ENCODE results near the gene SLC15A4. TPM values are rescaled to one million over a fixed set of nuclear protein-coding genes. Genes with fewer than 3 reads are reported as not detected.
A peak's percentile ranks its signal among the peaks of the same experiment; 100 is the strongest.

SLC15A4 gene
- total and polyA plus RNA-seq, 7 experiments from 2014 or later: 1.9 to 44.5 (median 11.0) TPM

- H3K9me3 ChIP-seq (ENCODE audit: control insufficient read depth in 2 of 3, low read length in 3 of 3): no peaks in the 10 kb centered on the region
- Mint-ChIP-seq H3K4me1 (peaks cover 0 to 6% (median 0%) of the 10 kb centered on the region in 7 donors), H3K27me3 (peaks cover 0 to 34% (median 10%) of the 10 kb centered on the region in 5 donors), H3K27ac (peak overlapping the region in 1 of 9 donors; percentile 20), H3K4me3 (no peak overlapping the region), H3K9me3 (peaks cover 0 to 8% (median 0%) of the 10 kb centered on the region in 11 donors), H3K36me3 (no peaks in the 10 kb centered on the region)
- ChIA-PET POLR2A (no interaction called here), CTCF (no interaction called here)
- intact Hi-C loops (cut with micrococcal nuclease): no loop called here
- no peak for ATAC-seq
- no peaks in the 10 kb centered on the region for H3K36me3 ChIP-seq (ENCODE audit: control insufficient read depth in 2 of 3, insufficient read depth in 3 of 3, low read length in 3 of 3)
- no peaks in the 10 kb centered on the region for H3K4me1 ChIP-seq (ENCODE audit: control insufficient read depth in 2 of 2, insufficient read depth in 2 of 2, low read length in 2 of 2)
- peaks cover 0 to 4% of the 10 kb centered on the region in 2 donors for H3K27me3 ChIP-seq (ENCODE audit: control insufficient read depth in 2 of 2, insufficient read depth in 2 of 2, low read length in 2 of 2)
- DNase-seq: no peak
- H3K27ac ChIP-seq (ENCODE audit: low read depth, low read length): no peak overlapping the region
- H3K4me3 ChIP-seq (ENCODE audit: low read length): no peak overlapping the region
These were observed 56.8 kb downstream of the SLC15A4 start for GRCh38 chr12:128766738-128767501.

- H3K27me3 ChIP-seq (ENCODE audit: control insufficient read depth in 2 of 2, insufficient read depth in 2 of 2, low read length in 2 of 2): peaks cover 0 to 4% of the 10 kb centered on the region in 2 donors
- ChIA-PET POLR2A (no interaction called here), CTCF (no interaction called here)
- no peaks in the 10 kb centered on the region for H3K9me3 ChIP-seq (ENCODE audit: control insufficient read depth in 2 of 3, low read length in 3 of 3)
- ATAC-seq: peak; percentile 90
- intact Hi-C loops (cut with micrococcal nuclease): no loop called here
- H3K4me1 ChIP-seq (ENCODE audit: control insufficient read depth in 2 of 2, insufficient read depth in 2 of 2, low read length in 2 of 2): no peaks in the 10 kb centered on the region
- no peak for DNase-seq
- no peak overlapping the region for H3K4me3 ChIP-seq (ENCODE audit: low read length)
- no peaks in the 10 kb centered on the region for H3K36me3 ChIP-seq (ENCODE audit: control insufficient read depth in 2 of 3, insufficient read depth in 3 of 3, low read length in 3 of 3)
- H3K27ac ChIP-seq (ENCODE audit: low read depth, low read length): no peak overlapping the region
- H3K9me3 Mint-ChIP-seq: no peaks in the 10 kb centered on the region
- no peaks in the 10 kb centered on the region for H3K36me3 Mint-ChIP-seq
- no peak overlapping the region for H3K4me3 Mint-ChIP-seq
- peaks cover 0 to 6% (median 0%) of the 10 kb centered on the region in 7 donors for H3K4me1 Mint-ChIP-seq
- no peak overlapping the region for H3K27ac Mint-ChIP-seq
- peaks cover 0 to 35% (median 15%) of the 10 kb centered on the region in 5 donors for H3K27me3 Mint-ChIP-seq
These were observed 60.4 kb downstream of the SLC15A4 start for GRCh38 chr12:128763395-128763794.

DNA sequence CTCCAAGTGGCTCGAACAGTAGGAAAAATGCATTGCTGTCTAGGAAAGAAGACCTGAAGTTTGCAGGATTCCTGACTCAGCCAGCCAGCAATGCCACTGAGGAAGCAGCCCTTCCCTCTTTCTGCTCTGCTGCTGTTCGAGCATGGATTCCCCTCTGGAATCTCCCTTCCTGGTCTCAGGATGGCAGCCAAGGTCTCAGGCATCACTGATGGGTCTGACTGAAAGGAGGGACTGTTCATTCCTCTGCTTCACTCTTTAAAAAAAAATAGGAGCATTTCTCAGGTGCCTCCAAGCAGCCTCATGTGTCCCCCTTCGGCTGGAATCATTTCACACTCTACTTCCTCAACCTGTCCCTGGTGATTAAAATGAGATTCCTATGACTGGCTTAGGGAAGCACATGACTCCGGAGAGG, 62.4 kb downstream of the SLC15A4 start:
- Histone ChIP-seq H3K36me3 (ENCODE audit: control insufficient read depth in 2 of 3, insufficient read depth in 3 of 3, low read length in 3 of 3) (no peaks in the 10 kb centered on the region), H3K27me3 (ENCODE audit: control insufficient read depth in 2 of 2, insufficient read depth in 2 of 2, low read length in 2 of 2) (peaks cover 0 to 4% of the 10 kb centered on the region in 2 donors), H3K4me3 (ENCODE audit: low read length) (no peak overlapping the region), H3K9me3 (ENCODE audit: control insufficient read depth in 2 of 3, low read length in 3 of 3) (no peaks in the 10 kb centered on the region), H3K4me1 (ENCODE audit: control insufficient read depth in 2 of 2, insufficient read depth in 2 of 2, low read length in 2 of 2) (no peaks in the 10 kb centered on the region), H3K27ac (ENCODE audit: low read depth, low read length) (no peak overlapping the region)
- H3K27me3 Mint-ChIP-seq: peaks cover 0 to 24% (median 8%) of the 10 kb centered on the region in 5 donors
- DNase-seq (no peak), ATAC-seq (no peak)
- POLR2A ChIA-PET: no interaction called here
- H3K27ac Mint-ChIP-seq: no peak overlapping the region
- H3K4me1 Mint-ChIP-seq: peaks cover 0 to 6% (median 0%) of the 10 kb centered on the region in 7 donors
- intact Hi-C loops (cut with micrococcal nuclease): no loop called here
- H3K4me3 Mint-ChIP-seq: no peak overlapping the region
- H3K36me3 Mint-ChIP-seq: no peaks in the 10 kb centered on the region
- CTCF ChIA-PET: no interaction called here
- H3K9me3 Mint-ChIP-seq: peaks cover 0 to 5% (median 0%) of the 10 kb centered on the region in 11 donors

- ChIA-PET CTCF (no interaction called here), POLR2A (no interaction called here)
- Mint-ChIP-seq H3K27ac (no peak overlapping the region), H3K27me3 (peaks cover 0 to 16% (median 0%) of the 10 kb centered on the region in 5 donors), H3K4me3 (no peak overlapping the region), H3K9me3 (peaks cover 0 to 5% (median 0%) of the 10 kb centered on the region in 11 donors), H3K4me1 (no peaks in the 10 kb centered on the region), H3K36me3 (no peaks in the 10 kb centered on the region)
- no peaks in the 10 kb centered on the region for H3K9me3 ChIP-seq (ENCODE audit: control insufficient read depth in 2 of 3, low read length in 3 of 3)
- H3K4me3 ChIP-seq (ENCODE audit: low read length): no peak overlapping the region
- intact Hi-C loops (cut with micrococcal nuclease): no loop called here
- no peak for DNase-seq
- ATAC-seq: no peak
- H3K27ac ChIP-seq (ENCODE audit: low read depth, low read length): no peak overlapping the region
- no peaks in the 10 kb centered on the region for H3K4me1 ChIP-seq (ENCODE audit: control insufficient read depth in 2 of 2, insufficient read depth in 2 of 2, low read length in 2 of 2)
- no peaks in the 10 kb centered on the region for H3K36me3 ChIP-seq (ENCODE audit: control insufficient read depth in 2 of 3, insufficient read depth in 3 of 3, low read length in 3 of 3)
- no peaks in the 10 kb centered on the region for H3K27me3 ChIP-seq (ENCODE audit: control insufficient read depth in 2 of 2, insufficient read depth in 2 of 2, low read length in 2 of 2)
These were observed 68.2 kb downstream of the SLC15A4 start for GRCh38 chr12:128755566-128755965.

DNA sequence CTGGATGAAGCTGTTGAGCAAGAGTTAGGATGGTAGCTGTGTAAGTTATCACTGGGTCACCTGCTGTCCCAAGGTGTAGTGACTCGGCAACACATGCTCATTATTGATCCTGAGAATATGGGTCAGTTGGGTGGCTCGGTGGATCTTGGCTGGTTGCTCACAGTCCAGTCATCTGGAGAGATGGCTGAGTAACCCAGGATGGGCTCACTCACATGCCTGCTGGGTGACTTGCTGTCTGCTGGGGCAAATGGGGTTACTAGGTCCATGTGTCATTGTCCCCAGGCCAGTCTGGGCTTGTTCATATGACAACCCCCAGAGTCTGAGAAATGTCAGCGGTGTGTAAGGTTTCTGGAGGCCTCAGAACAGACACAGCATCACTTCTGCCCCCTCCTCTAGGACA, 69.5 kb downstream of the SLC15A4 start:
- CTCF ChIA-PET: no interaction called here
- no peaks in the 10 kb centered on the region for H3K36me3 Mint-ChIP-seq
- peaks cover 0 to 5% (median 0%) of the 10 kb centered on the region in 11 donors for H3K9me3 Mint-ChIP-seq
- no peak overlapping the region for H3K27ac ChIP-seq (ENCODE audit: low read depth, low read length)
- POLR2A ChIA-PET: no interaction called here
- intact Hi-C loops (cut with micrococcal nuclease): no loop called here
- H3K4me1 ChIP-seq (ENCODE audit: control insufficient read depth in 2 of 2, insufficient read depth in 2 of 2, low read length in 2 of 2): no peaks in the 10 kb centered on the region
- no peak overlapping the region for H3K4me3 ChIP-seq (ENCODE audit: low read length)
- no peaks in the 10 kb centered on the region for H3K36me3 ChIP-seq (ENCODE audit: control insufficient read depth in 2 of 3, insufficient read depth in 3 of 3, low read length in 3 of 3)
- ATAC-seq: no peak
- no peaks in the 10 kb centered on the region for H3K9me3 ChIP-seq (ENCODE audit: control insufficient read depth in 2 of 3, low read length in 3 of 3)
- H3K4me1 Mint-ChIP-seq: no peaks in the 10 kb centered on the region
- no peak overlapping the region for H3K4me3 Mint-ChIP-seq
- no peak overlapping the region for H3K27ac Mint-ChIP-seq
- no peak for DNase-seq
- H3K27me3 ChIP-seq (ENCODE audit: control insufficient read depth in 2 of 2, insufficient read depth in 2 of 2, low read length in 2 of 2): no peaks in the 10 kb centered on the region
- peaks cover 0 to 8% (median 0%) of the 10 kb centered on the region in 5 donors for H3K27me3 Mint-ChIP-seq

DNA sequence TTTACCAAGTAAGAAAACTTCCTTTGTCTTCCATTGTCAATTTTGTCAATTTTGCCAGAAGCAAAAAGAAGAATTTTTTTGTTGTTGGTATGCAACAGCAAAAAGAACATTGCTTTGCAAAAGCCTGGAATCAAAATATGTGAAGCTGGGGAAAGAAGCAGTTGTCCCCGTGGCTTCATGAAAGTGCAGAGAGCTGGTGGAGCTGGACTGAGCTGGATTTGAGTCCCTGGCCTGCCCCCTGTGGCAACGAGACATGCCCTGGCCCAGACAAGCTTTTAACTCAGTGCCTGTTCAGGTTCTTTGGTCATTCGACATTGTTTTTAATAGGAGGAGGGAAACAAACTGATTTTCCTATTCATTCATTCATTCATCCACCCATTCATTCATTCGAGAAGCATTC, 70.3 kb downstream of the SLC15A4 start:
- Histone ChIP-seq H3K4me1 (ENCODE audit: control insufficient read depth in 2 of 2, insufficient read depth in 2 of 2, low read length in 2 of 2) (peaks cover 0 to 3% of the 10 kb centered on the region in 2 donors), H3K4me3 (ENCODE audit: low read length) (no peak overlapping the region), H3K36me3 (ENCODE audit: control insufficient read depth in 2 of 3, insufficient read depth in 3 of 3, low read length in 3 of 3) (no peaks in the 10 kb centered on the region), H3K27me3 (ENCODE audit: control insufficient read depth in 2 of 2, insufficient read depth in 2 of 2, low read length in 2 of 2) (no peaks in the 10 kb centered on the region), H3K27ac (ENCODE audit: low read depth, low read length) (no peak overlapping the region), H3K9me3 (ENCODE audit: control insufficient read depth in 2 of 3, low read length in 3 of 3) (no peaks in the 10 kb centered on the region)
- Mint-ChIP-seq H3K4me3 (no peak overlapping the region), H3K4me1 (no peaks in the 10 kb centered on the region), H3K27me3 (peaks cover 0 to 10% (median 0%) of the 10 kb centered on the region in 5 donors), H3K9me3 (peaks cover 0 to 5% (median 0%) of the 10 kb centered on the region in 11 donors), H3K36me3 (no peaks in the 10 kb centered on the region), H3K27ac (no peak overlapping the region)
- no peak for ATAC-seq
- POLR2A ChIA-PET: no interaction called here
- intact Hi-C loops (cut with micrococcal nuclease): no loop called here
- CTCF ChIA-PET: no interaction called here
- DNase-seq: no peak

DNA sequence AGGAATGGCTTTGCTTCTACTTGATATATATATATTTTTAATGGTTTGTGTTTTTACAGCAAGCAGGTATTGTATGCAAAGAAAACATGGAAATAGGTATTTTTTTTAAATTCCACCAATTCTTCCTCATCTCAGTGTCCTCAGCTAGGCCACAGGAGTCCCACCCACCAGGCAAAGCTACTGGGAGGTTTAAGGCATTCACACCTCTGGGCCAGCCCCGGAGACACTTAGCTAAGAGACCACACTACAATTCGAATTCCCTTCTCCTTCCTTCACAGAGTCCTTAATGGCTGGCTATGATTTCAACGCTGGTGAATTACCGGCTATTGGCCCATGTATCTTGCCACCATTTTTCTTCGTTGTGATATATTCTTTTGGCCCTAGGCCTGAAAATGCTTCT, 71.4 kb downstream of the SLC15A4 start:
- no peaks in the 10 kb centered on the region for H3K27me3 ChIP-seq (ENCODE audit: control insufficient read depth in 2 of 2, insufficient read depth in 2 of 2, low read length in 2 of 2)
- H3K4me1 ChIP-seq (ENCODE audit: control insufficient read depth in 2 of 2, insufficient read depth in 2 of 2, low read length in 2 of 2): peaks cover 0 to 12% of the 10 kb centered on the region in 2 donors
- DNase-seq (no peak), ATAC-seq (no peak)
- CTCF ChIA-PET: interaction anchor here (0.9 kb wide), 1 partner anchor 31 kb away, joined by 3 read pairs; no protein-coding TSS in a partner anchor
- no peaks in the 10 kb centered on the region for H3K4me1 Mint-ChIP-seq
- H3K9me3 ChIP-seq (ENCODE audit: control insufficient read depth in 2 of 3, low read length in 3 of 3): no peaks in the 10 kb centered on the region
- H3K36me3 ChIP-seq (ENCODE audit: control insufficient read depth in 2 of 3, insufficient read depth in 3 of 3, low read length in 3 of 3): no peaks in the 10 kb centered on the region
- H3K36me3 Mint-ChIP-seq: no peaks in the 10 kb centered on the region
- no peak overlapping the region for H3K4me3 Mint-ChIP-seq
- H3K4me3 ChIP-seq (ENCODE audit: low read length): no peak overlapping the region
- no peak overlapping the region for H3K27ac Mint-ChIP-seq
- POLR2A ChIA-PET: no interaction called here
- H3K27me3 Mint-ChIP-seq: peaks cover 0 to 20% (median 0%) of the 10 kb centered on the region in 5 donors
- H3K9me3 Mint-ChIP-seq: peaks cover 0 to 5% (median 0%) of the 10 kb centered on the region in 11 donors
- intact Hi-C loops (cut with micrococcal nuclease): no loop called here
- no peak overlapping the region for H3K27ac ChIP-seq (ENCODE audit: low read depth, low read length)

Measured in naive thymus-derived CD4-positive, alpha-beta T cell (primary cell).